Ascending aorta (tissue), 2 donors: ENCODE results near the gene CAPZA1. TPM values are rescaled to one million over a fixed set of nuclear protein-coding genes. Genes with fewer than 3 reads are reported as not detected.

Experiments
- DNase-seq, 2 donors: peaks; one replicate each; pipeline ENCODE4 v3.0.0-alpha.2; 2019; ENCODE audit warnings: low spot score in 2 of 2
- H3K27ac ChIP-seq, 2 donors: fragments of 200-600 bp; sonication (generic); one replicate each; pipeline ENCODE4 v1.5.1; 2016 to 2017; ENCODE audit warnings: mild to moderate bottlenecking in 1 of 2
- H3K27me3 ChIP-seq: fragments of 200-600 bp; sonication (generic); one replicate; pipeline ENCODE4 v1.5.1; 2017
- H3K36me3 ChIP-seq, 2 donors: fragments of 200-600 bp; sonication (generic); one replicate each; pipeline ENCODE4 v1.5.1; 2016
- H3K4me1 ChIP-seq, 2 donors: fragments of 200-600 bp; sonication (generic); one replicate each; pipeline ENCODE4 v1.5.1; 2016 to 2017; ENCODE audit warnings: mild to moderate bottlenecking in 1 of 2
- H3K4me3 ChIP-seq, 2 donors: fragments of 200-600 bp; sonication (generic); one replicate each; pipeline ENCODE4 v1.5.1; 2016 to 2017; ENCODE audit warnings: mild to moderate bottlenecking in 1 of 2
- H3K9me3 ChIP-seq, 2 donors: fragments of 200-600 bp; sonication (generic); one replicate each; pipeline ENCODE4 v1.5.1; 2016
- intact Hi-C: fragments of 100-400 bp; cut with DNase I; formaldehyde crosslinking; loops from one replicate; pipeline ENCODE4 v1.15.1; 2023
- total RNA-seq: library from RNA; depleted of rRNA; stranded (reverse); fragments of >200 nt; gene quantifications from one replicate; pipeline ENCODE4 v1.1.0, GENCODE V29; 2016
- TF ChIP-seq, protein P1 (sequence below), 3 experiments: fragments of 200-600 bp in 2 of 3; fragments of 450-650 bp in 1 of 3; sonication (generic) in 2 of 3; IDR thresholded peaks; one replicate each; pipeline ENCODE4 v1.5.1; 2016 to 2019; ENCODE audit warnings: antibody characterized with exemption in 3 of 3, mild to moderate bottlenecking in 1 of 3, moderate library complexity in 1 of 3

Gene CAPZA1
- total RNA-seq, 1 donor from 2014 or later: 53.5 TPM

- H3K9me3 ChIP-seq: no peaks in the 10 kb centered on the region
- TF ChIP-seq, protein P1, sequence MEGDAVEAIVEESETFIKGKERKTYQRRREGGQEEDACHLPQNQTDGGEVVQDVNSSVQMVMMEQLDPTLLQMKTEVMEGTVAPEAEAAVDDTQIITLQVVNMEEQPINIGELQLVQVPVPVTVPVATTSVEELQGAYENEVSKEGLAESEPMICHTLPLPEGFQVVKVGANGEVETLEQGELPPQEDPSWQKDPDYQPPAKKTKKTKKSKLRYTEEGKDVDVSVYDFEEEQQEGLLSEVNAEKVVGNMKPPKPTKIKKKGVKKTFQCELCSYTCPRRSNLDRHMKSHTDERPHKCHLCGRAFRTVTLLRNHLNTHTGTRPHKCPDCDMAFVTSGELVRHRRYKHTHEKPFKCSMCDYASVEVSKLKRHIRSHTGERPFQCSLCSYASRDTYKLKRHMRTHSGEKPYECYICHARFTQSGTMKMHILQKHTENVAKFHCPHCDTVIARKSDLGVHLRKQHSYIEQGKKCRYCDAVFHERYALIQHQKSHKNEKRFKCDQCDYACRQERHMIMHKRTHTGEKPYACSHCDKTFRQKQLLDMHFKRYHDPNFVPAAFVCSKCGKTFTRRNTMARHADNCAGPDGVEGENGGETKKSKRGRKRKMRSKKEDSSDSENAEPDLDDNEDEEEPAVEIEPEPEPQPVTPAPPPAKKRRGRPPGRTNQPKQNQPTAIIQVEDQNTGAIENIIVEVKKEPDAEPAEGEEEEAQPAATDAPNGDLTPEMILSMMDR (IDR thresholded peaks at IDR 0.05): no peak
- peak overlapping the region in 1 of 2 donors; percentile 11 for H3K4me3 ChIP-seq
- H3K36me3 ChIP-seq: peaks cover 54 to 59% of the 10 kb centered on the region in 2 donors
- peak overlapping the region; percentile 99 for H3K27ac ChIP-seq
- peak; percentile 93 to 99 for DNase-seq
- H3K4me1 ChIP-seq: peaks cover 27 to 45% of the 10 kb centered on the region in 2 donors
- no peaks in the 10 kb centered on the region for H3K27me3 ChIP-seq
- intact Hi-C loops: loop anchor here (1.0 to 10.0 kb wide), 5 partner anchors 26 to 966 kb away; partner anchors contain the start of genes INKA2, MAGI3 and MOV10
These were observed 80.9 kb downstream of the CAPZA1 start for GRCh38 chr1:112700290-112701226.

DNA sequence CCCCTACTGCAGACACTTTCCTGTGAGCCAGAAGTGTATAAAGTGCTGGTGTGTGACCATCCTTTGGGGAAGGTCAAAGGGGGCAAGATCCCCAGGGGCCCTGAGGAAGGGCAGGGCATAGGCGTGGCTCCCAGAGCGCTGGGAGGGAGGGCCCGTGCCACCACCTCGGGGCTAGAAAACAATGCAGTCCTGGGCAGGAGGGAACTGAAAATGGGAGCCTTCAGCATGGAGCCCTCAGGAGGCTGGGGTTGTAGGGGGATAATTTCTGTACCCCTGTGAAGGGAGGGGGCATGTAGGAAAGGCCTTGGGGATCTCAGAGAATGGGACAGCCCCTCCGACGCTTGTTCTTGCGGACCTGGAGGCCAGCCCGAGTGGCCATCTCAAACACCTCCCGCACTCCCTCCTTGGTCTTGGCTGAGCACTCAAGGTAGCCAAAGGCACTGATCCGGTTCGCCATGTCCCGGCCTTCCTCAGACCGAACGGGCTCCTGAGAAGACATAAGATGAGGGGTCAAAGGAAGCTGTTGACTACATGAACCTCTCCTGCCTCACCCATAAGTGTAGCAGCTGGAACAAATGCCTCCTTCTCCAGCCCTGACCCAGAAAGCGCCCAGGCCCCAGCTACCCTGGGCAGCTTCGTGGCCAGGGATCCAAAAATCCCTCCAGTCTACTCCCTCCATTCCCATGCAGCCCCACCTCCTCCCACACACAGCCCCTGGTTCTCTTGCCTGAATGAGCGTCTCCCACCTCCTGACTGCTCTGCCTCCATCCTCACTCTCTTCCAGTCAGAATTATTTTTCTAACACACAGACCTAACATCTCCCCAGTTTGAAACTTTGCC is 81.8 kb downstream of the CAPZA1 start:
- Histone ChIP-seq H3K27ac (peak overlapping the region; percentile 99), H3K4me3 (peak overlapping the region in 1 of 2 donors; percentile 0), H3K36me3 (peaks cover 47 to 52% of the 10 kb centered on the region in 2 donors), H3K9me3 (no peaks in the 10 kb centered on the region), H3K27me3 (no peaks in the 10 kb centered on the region), H3K4me1 (peaks cover 28 to 45% of the 10 kb centered on the region in 2 donors)
- DNase-seq: no peak
- intact Hi-C loops: loop anchor here (5.0 to 10.0 kb wide), 4 partner anchors 159 to 967 kb away; partner anchors contain the start of genes INKA2 and MAGI3
- TF ChIP-seq, protein P1 (IDR thresholded peaks at IDR 0.05): no peak

DNA sequence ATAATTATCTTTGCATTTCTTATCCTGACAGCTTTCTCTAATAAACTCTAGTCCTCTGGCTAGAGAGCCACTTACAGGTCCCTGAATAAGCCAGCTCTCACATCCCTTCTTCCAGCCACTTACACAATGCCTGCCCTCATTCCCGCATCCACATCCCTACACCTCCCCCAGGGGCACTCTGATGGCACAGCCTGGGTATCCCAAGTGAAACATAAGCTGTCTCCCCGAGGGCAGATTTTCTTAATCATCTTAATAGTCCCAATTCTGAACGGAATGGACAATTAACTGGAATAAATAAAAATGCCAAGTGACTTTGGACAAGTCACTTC is 82.4 kb downstream of the CAPZA1 start:
- no peak overlapping the region for H3K4me3 ChIP-seq
- H3K36me3 ChIP-seq: peaks cover 41 to 46% of the 10 kb centered on the region in 2 donors
- H3K9me3 ChIP-seq: no peaks in the 10 kb centered on the region
- peak overlapping the region; percentile 99 for H3K27ac ChIP-seq
- H3K4me1 ChIP-seq: peaks cover 28 to 45% of the 10 kb centered on the region in 2 donors
- intact Hi-C loops: loop anchor here (5.0 to 10.0 kb wide), 4 partner anchors 160 to 967 kb away; partner anchors contain the start of genes INKA2 and MAGI3
- H3K27me3 ChIP-seq: no peaks in the 10 kb centered on the region
- no peak for DNase-seq
- TF ChIP-seq, protein P1 (IDR thresholded peaks at IDR 0.05): no peak

- Histone ChIP-seq H3K4me1 (peaks cover 28 to 45% of the 10 kb centered on the region in 2 donors), H3K4me3 (no peak overlapping the region), H3K27ac (peak overlapping the region; percentile 99), H3K27me3 (no peaks in the 10 kb centered on the region), H3K36me3 (peaks cover 36 to 44% of the 10 kb centered on the region in 2 donors), H3K9me3 (no peaks in the 10 kb centered on the region)
- TF ChIP-seq, protein P1 (IDR thresholded peaks at IDR 0.05): no peak
- no peak for DNase-seq
- intact Hi-C loops: loop anchor here (5.0 to 10.0 kb wide), 4 partner anchors 160 to 968 kb away; partner anchors contain the start of genes INKA2 and MAGI3
These were observed 83.0 kb downstream of the CAPZA1 start for GRCh38 chr1:112702420-112703261.
